Memory B cell (primary cell): Measurements from ENCODE around the gene APBA2.

Experiments used
- ATAC-seq: fragments of 150-1000 bp; cut with Tn5 transposase; 2 replicates; pipeline ENCODE4 v1.10.0; 2021; ENCODE audit warnings: low read depth, mild to moderate bottlenecking, moderate library complexity
- DNase-seq, 2 donors: peaks; one replicate each; pipeline ENCODE4 v3.0.0; 2022; ENCODE audit warnings: low spot score in 2 of 2
- H3K27ac Mint-ChIP-seq: one replicate; pipeline ENCODE4 v1.8.0; 2022; ENCODE audit warnings: mild to moderate bottlenecking, moderate library complexity, mixed read lengths
- H3K27me3 Mint-ChIP-seq: one replicate; pipeline ENCODE4 v1.8.0; 2022; ENCODE audit warnings: mixed read lengths
- H3K36me3 Mint-ChIP-seq: one replicate; pipeline ENCODE4 v1.8.0; 2022; ENCODE audit warnings: mild to moderate bottlenecking, mixed read lengths
- H3K4me1 Mint-ChIP-seq: one replicate; pipeline ENCODE4 v1.8.0; 2022; ENCODE audit warnings: mixed read lengths
- H3K4me3 Mint-ChIP-seq: one replicate; pipeline ENCODE4 v1.8.0; 2022; ENCODE audit warnings: mild to moderate bottlenecking, moderate library complexity, mixed read lengths
- H3K9me3 Mint-ChIP-seq: one replicate; pipeline ENCODE4 v1.8.0; 2022; ENCODE audit warnings: mixed read lengths

APBA2 gene

DNA sequence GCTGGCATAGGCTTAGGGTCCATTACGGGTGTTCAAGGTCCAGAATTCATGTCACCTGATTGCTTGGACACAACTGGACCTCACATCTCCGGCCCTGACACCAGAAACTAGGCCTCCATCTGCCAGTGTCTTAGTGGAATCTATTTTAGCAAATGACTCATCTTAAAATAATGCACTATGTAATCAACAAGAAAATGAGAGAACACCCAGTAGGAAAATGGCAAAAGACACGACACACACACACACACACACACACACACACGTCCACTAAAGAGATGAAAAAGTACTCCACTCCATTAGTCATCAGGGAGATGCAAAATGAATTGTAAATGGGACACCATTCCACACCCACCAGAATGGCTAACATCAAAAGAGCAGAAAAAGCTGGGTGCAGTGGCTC is 11.2 kb downstream of the APBA2 start:
- H3K27me3 Mint-ChIP-seq, result peaks cover 5% of the 10 kb centered on the region
- no peak overlapping the region for H3K27ac Mint-ChIP-seq
- no peak for DNase-seq
- H3K4me1 Mint-ChIP-seq, result no peaks in the 10 kb centered on the region
- H3K36me3 Mint-ChIP-seq, result no peaks in the 10 kb centered on the region
- no peak overlapping the region for H3K4me3 Mint-ChIP-seq
- ATAC-seq, result no peak
- peaks cover 2% of the 10 kb centered on the region for H3K9me3 Mint-ChIP-seq

DNA sequence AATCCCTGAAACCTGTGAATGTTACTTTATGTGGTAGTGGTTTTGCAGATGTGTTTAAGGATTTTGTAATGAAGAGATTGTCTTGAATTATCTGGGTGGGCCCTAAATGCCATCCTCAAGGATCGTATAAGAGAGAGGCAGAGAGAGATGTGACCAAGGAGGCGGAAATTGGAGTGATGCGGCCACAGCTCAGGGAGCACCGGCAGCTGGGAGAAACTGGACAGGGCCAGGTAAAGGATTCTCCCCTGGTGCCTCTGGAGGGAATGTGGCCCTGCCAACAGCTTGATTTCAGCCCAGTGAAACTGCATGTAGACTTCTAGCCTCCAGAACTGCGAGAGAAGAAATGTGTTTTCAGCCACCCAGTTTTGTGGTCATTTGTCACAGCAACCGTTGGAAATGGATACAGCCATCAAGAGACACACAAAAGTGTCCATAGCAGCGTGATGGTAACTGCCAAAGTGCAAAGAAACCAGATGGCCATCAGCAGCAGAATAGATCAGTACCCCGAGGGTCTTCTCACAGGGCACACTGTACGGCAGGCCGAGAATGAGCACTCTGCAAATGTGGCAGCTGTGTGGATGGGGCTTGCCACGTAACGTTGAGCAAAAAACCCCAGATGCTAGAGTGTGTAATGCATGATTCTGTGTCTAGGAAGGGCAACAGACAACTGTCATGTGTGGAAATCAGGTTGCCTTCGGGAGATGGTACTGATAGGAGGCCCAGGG is 12.2 kb downstream of the APBA2 start:
- Mint-ChIP-seq H3K27ac (no peak overlapping the region), H3K27me3 (peaks cover 5% of the 10 kb centered on the region), H3K4me3 (no peak overlapping the region), H3K4me1 (no peaks in the 10 kb centered on the region), H3K36me3 (no peaks in the 10 kb centered on the region), H3K9me3 (peaks cover 2% of the 10 kb centered on the region)
- ATAC-seq, result no peak
- DNase-seq, result no peak

DNA sequence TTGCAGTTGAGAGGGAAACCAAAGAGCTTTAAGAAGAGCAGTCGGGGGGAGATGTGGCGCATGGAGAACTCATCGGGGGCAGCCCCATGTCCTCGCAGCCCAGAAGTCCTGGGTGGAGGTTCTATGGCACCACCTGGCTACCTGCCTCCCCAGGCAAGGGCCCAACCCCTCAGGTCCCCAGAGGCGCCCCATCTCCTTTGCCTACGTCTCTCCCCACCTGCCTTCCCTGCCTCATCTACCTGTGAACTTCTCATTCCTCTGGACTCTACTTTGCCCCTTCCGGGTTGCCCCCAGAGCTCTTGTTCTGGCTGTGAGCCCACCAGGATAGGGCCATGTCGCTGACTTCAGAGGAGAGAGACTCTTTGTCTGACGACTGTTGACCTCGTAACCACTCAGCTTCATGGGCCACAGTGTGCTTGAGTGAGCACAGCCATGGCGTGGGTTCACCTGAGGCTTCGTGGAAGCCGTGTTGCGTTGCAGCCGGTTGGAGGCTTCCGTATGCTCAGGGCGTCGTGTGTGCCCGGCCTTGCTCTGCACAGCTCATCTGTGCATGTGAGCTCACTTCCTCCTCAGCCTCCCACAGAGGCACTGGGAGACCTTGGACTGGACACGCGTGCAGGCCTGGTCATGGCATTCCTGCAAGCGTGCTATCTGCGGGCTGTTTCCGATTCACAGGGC is 13.4 kb downstream of the APBA2 start:
- ATAC-seq (no peak), DNase-seq (no peak)
- Mint-ChIP-seq H3K27me3 (peaks cover 5% of the 10 kb centered on the region), H3K36me3 (no peaks in the 10 kb centered on the region), H3K9me3 (peaks cover 2% of the 10 kb centered on the region), H3K27ac (no peak overlapping the region), H3K4me1 (no peaks in the 10 kb centered on the region), H3K4me3 (no peak overlapping the region)

DNA sequence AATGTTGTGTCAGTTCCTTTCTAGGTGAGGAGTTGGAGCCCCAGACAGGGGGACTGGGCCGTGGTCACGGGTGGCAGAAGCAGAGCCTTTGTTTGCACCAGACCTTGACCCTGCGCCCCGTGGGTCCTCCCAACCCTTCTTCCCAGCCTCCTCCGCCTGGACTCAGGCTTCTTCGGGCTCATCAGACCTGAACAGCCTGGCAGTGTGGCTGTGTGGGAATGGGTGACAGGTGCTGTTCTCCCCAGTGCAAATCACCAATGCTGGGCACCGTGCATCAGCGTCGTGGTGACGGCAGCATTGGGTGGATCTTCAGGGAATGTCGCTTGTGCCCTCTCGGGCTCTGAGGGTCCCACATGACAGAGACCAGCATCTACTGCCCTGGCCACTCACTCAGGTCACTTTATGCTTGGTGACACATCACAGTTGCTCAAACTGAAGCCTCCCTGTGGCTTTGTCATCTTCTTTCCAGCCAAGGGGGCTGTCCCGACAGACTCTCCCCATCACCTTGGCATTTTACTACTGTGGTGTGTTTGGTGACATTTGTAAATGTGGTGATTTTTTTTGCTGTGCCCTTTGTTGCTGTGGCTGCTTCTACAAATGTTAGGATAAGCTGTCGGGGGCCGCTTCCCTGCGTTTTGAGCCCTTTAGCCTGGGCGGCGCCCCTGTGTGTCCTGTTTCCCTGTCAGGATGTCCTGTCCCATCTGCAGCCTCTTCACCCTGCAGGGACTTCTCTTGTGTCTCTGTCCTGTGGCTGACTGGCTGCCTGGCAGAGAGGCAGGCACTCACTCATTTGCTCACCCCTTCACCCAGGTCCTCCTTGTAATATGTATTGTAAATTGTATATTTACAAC is 14.5 kb downstream of the APBA2 start:
- no peak for ATAC-seq
- H3K27me3 Mint-ChIP-seq, result peaks cover 8% of the 10 kb centered on the region
- DNase-seq, result no peak
- H3K27ac Mint-ChIP-seq, result no peak overlapping the region
- no peaks in the 10 kb centered on the region for H3K36me3 Mint-ChIP-seq
- H3K9me3 Mint-ChIP-seq, result peaks cover 2% of the 10 kb centered on the region
- H3K4me1 Mint-ChIP-seq, result no peaks in the 10 kb centered on the region
- no peak overlapping the region for H3K4me3 Mint-ChIP-seq

DNA sequence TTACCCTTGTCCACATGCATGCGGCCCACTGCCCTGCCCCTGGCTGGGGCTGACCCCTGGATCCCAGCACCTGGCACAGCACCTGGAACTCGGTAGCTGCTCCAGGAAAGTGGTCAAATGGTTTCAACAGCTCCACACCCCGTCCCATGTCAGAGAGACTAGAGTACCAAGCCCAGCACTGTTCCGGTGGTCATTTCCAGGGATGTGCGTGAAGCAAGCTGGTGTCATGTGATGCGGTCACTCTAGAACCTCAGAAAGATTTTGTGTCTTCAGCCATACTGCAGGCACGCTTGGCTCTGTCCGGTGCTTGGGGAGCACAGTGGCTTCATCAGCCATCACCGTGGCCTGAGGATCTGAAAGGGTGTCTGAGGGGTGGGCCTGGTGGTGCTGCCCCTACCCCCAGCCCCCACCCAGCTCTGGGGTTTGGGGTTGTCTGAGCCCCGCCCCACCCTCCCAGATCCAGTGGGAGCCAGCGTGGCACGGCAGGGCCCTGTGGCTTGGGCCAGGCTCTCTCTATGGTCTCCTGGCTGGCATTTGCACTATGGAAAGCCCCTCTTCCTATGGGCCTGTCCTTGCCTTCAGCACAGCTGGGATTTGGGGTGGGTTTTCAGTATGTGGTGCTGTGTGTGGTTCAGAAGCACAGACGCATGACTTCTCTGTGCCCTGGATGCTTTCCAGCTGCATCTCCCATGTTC is 15.3 kb downstream of the APBA2 start:
- no peak for ATAC-seq
- H3K4me1 Mint-ChIP-seq, result no peaks in the 10 kb centered on the region
- H3K27me3 Mint-ChIP-seq, result peaks cover 8% of the 10 kb centered on the region
- H3K9me3 Mint-ChIP-seq, result peaks cover 2% of the 10 kb centered on the region
- H3K36me3 Mint-ChIP-seq, result no peaks in the 10 kb centered on the region
- H3K27ac Mint-ChIP-seq, result no peak overlapping the region
- H3K4me3 Mint-ChIP-seq, result no peak overlapping the region
- no peak for DNase-seq

DNA sequence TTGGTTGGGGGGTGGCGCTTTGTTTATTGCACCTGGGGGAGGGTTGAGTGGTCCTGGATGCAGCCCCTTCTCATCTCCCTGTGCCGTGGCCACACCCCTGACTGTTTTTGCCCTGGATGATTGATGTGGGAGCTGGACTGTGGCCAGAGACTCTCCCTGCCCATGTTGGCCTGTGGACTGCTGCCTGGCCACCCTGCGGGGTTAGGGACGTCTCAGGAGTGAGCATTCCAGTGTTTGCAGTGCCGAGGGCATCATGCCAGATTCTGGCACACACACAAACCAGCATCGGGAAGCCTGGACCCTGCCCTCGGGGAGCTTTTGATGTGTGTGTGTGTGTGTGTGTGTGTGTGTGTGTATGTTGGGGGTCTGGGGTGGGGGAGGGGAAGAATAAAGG is 15.8 kb downstream of the APBA2 start:
- ATAC-seq (no peak), DNase-seq (no peak)
- H3K4me1 Mint-ChIP-seq, result no peaks in the 10 kb centered on the region
- no peak overlapping the region for H3K4me3 Mint-ChIP-seq
- peaks cover 2% of the 10 kb centered on the region for H3K9me3 Mint-ChIP-seq
- no peak overlapping the region for H3K27ac Mint-ChIP-seq
- no peaks in the 10 kb centered on the region for H3K36me3 Mint-ChIP-seq
- peaks cover 8% of the 10 kb centered on the region for H3K27me3 Mint-ChIP-seq

DNA sequence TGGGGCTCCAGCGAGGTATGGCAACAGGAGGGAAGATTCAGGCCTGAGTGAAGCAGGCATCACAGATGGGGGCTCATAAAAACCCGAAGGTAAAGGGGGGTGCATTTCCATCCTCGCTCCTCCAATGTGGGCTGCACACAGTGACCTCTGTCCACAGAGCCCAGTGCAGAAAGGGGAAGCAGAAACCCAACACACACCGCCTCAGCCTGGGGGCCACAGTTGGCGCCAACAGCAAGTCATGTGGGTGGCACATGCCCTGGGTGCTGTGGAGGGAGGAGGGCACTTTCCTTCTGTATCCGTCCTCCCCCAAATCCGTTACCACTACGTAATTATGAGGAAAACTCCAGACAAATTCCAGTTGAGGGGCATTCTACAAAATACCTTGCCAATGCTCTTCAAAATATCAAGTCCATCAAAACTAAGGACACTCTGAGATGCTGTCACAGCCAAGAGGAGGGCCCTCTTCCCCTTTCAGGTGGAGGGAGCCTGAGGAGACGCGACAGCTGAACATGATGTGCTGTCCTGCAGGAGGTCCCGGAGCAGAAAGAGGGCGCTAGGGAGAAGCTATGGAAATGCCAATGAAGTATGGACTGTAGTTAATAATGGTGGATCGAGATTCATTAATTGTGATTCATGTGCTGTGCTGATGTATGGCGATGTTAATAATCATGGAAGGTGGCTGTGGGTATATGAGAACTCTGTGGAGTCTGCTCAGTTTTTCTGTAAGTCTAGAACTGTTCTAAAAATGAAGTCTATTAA is 16.4 kb downstream of the APBA2 start:
- Mint-ChIP-seq H3K27ac (no peak overlapping the region), H3K36me3 (no peaks in the 10 kb centered on the region), H3K9me3 (no peaks in the 10 kb centered on the region), H3K4me3 (no peak overlapping the region), H3K27me3 (peaks cover 6% of the 10 kb centered on the region), H3K4me1 (no peaks in the 10 kb centered on the region)
- ATAC-seq (no peak), DNase-seq (no peak)

DNA sequence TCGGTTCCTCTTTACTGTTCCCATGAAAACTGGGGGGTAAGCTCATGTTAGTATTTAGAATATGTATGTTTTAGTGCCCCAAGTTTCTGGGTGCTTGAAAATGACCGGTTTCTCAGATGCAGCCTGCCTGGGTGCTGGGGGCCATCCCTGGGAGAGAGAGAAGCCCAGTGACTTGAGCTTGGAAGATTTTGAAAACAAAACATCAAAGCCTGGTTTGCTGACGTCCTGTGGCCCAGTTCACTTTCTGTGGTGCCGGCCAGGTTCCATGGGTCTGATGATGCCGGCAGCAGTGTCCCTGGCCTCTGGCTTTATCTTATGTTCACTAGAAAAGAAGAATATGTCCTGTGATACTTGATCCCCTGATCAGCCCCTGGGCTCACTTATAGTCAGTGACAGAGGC is 17.1 kb downstream of the APBA2 start:
- DNase-seq (no peak), ATAC-seq (no peak)
- Mint-ChIP-seq H3K9me3 (no peaks in the 10 kb centered on the region), H3K27ac (no peak overlapping the region), H3K27me3 (peaks cover 3% of the 10 kb centered on the region), H3K4me1 (no peaks in the 10 kb centered on the region), H3K36me3 (no peaks in the 10 kb centered on the region), H3K4me3 (no peak overlapping the region)

DNA sequence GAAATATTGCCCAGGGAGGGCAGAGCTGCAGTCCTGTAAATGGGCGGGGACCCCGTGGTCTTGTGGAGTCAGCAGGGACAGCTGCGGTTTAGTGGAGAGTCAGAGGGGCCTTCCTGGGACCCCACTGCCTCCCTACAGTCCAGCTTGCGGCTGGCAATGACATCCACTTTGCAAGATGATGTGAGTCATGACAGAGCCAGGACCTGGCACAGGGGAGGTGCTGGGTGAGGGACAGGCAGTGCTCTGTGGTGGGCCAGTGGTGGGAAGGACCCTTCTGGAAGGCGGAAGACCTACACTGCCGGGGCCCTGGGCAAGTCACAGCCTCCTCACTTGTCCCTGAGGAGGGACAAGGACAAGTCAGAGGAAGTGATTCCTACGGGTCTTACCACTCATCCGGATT is 17.8 kb downstream of the APBA2 start:
- Mint-ChIP-seq H3K36me3 (no peaks in the 10 kb centered on the region), H3K27ac (no peak overlapping the region), H3K4me1 (no peaks in the 10 kb centered on the region), H3K4me3 (no peak overlapping the region), H3K9me3 (no peaks in the 10 kb centered on the region), H3K27me3 (peaks cover 2% of the 10 kb centered on the region)
- DNase-seq, result no peak
- ATAC-seq, result no peak

DNA sequence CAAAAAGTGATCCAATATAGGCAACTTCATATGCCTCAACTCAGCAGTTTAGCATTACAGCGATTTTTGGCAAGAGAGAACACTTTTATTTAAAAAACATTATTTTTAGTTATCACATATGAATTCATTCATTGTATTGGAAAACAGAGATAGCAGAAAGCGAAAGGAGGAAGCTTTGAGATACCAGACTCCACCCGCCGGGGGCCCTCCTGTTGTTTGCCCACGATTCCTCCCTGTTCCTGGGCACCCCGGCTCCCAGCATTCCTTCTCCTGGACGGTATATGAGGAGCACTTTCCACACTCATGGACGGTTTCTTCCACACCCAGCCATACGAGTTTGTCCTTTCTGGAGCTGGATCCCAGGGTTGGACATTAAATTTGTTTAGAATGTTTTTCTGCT is 18.2 kb downstream of the APBA2 start:
- H3K9me3 Mint-ChIP-seq, result no peaks in the 10 kb centered on the region
- peaks cover 2% of the 10 kb centered on the region for H3K27me3 Mint-ChIP-seq
- no peak for ATAC-seq
- no peak overlapping the region for H3K4me3 Mint-ChIP-seq
- H3K36me3 Mint-ChIP-seq, result no peaks in the 10 kb centered on the region
- no peak overlapping the region for H3K27ac Mint-ChIP-seq
- DNase-seq, result no peak
- no peaks in the 10 kb centered on the region for H3K4me1 Mint-ChIP-seq

DNA sequence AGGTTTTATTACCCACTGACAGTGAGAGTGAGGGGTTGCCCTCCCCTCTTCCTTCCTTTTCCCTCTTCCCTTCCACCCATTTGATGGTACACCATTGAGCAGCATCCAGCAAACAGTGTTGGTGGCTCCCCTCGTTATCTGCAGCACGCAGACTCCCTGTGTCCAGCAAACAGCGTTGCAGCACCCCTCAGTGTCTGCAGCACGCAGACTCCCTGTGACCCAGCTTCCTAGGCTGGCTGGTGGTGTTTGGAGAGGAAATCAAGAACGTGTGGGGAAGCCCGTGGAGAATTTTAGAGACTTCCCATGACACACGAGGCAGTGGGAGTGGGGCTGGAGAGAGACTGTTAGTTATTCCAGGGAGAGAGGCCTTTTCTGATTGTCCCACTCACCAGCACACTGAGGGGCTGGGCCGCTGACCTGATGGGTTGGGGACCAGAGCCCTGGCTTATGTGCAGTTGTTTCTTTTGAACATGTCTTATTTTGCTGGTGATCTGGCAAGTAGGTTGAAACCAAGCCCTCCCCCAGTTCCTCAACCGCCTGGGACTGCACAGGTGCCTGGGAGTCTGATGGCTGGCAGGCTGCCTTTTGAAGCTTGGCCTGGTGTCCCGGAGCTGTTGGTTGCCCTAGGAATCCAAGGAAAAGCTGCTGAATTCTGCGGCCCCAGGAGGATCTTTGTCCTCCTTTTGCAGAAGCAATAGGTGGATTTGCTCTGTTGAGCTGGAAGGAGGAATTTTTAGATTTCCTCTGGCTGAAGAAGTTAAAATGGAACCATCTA is 19.0 kb downstream of the APBA2 start:
- ATAC-seq (no peak), DNase-seq (no peak)
- no peaks in the 10 kb centered on the region for H3K4me1 Mint-ChIP-seq
- H3K27me3 Mint-ChIP-seq, result peaks cover 4% of the 10 kb centered on the region
- H3K9me3 Mint-ChIP-seq, result no peaks in the 10 kb centered on the region
- no peaks in the 10 kb centered on the region for H3K36me3 Mint-ChIP-seq
- H3K27ac Mint-ChIP-seq, result no peak overlapping the region
- H3K4me3 Mint-ChIP-seq, result no peak overlapping the region

DNA sequence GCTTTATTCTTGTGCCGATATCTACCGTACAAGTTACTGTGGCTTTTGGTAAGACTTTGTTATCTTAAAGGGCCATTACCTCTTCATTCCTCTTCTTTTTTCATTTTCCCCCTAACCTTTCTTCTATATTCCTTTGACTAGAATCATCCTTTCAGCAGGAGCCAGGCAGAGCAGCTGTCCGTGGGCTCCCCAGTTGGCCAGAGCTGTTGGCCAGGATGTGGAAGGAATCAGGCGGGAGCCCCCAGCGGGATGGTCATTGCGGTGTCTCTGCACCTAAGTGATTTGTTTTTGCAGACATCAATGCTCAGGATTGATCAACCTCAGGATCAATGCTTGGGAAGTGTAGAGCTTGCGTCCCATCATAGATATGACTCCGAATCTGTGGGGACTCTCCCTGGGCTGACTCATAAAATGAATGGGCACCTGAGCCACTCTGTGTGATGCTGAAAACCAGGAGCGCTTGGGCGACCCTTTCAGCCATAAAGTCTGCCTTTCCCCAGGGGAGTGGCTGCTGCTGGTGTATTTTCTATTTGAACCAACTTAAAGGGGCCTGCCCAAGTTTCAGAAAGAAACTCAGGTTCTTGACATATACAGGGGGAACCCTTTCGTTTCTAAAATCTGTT is 21.7 kb downstream of the APBA2 start:
- Mint-ChIP-seq H3K27ac (no peak overlapping the region), H3K27me3 (peaks cover 4% of the 10 kb centered on the region), H3K9me3 (no peaks in the 10 kb centered on the region), H3K4me3 (no peak overlapping the region), H3K36me3 (no peaks in the 10 kb centered on the region), H3K4me1 (no peaks in the 10 kb centered on the region)
- DNase-seq, result no peak
- no peak for ATAC-seq
